ES-I3 (cell line): Measurements from ENCODE around the gene BRCA1.

ENCODE experiments used
- H3K36me3 ChIP-seq: 2 replicates; pipeline ENCODE4 v1.6.1; 2013; ENCODE audit warnings: mild to moderate bottlenecking, low read length, control low read depth, moderate library complexity; ENCODE audit not compliant: insufficient read depth
- H3K4me1 ChIP-seq: 2 replicates; pipeline ENCODE4 v1.6.1; 2013; ENCODE audit warnings: mild to moderate bottlenecking, control low read depth, low read length; ENCODE audit not compliant: insufficient read depth
- H3K9ac ChIP-seq: 2 replicates; pipeline ENCODE4 v1.6.1; 2013; ENCODE audit warnings: low read depth, mild to moderate bottlenecking, low read length, moderate library complexity
- H3K9me3 ChIP-seq: 2 replicates; pipeline ENCODE4 v1.6.1; 2013; ENCODE audit warnings: mild to moderate bottlenecking, low read length, moderate library complexity; ENCODE audit not compliant: control insufficient read depth, insufficient read depth

Gene BRCA1

DNA sequence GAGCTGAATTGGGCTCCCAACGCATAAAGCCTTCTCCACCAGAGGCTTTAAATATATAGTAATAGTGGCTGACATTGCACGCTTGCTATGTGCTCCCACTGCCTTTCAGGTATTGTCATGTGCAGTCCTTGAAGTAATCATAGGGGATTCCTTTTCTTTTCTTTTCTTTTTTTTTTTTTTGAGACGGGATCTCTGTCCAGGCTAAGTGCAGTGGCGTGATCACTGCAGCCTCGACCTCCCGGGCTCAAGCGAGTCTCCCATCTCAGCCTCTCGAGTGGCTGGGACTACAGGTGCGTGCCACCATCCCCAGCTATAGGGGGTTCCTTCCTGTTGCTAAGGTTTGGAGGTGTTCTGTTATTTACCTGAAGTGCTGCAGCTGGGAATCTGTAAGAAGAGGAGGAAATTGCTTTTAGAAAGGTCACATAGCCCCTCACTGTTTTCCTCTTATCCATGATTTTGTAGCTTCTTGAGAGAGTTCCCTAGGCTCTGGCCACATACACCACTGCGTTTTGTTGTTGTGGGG, 126.1 kb downstream of the BRCA1 start:
- peaks cover 31% of the 10 kb centered on the region for H3K36me3 ChIP-seq
- peak overlapping the region; percentile 81 for H3K9ac ChIP-seq
- H3K9me3 ChIP-seq, result no peaks in the 10 kb centered on the region
- H3K4me1 ChIP-seq, result peaks cover 15% of the 10 kb centered on the region; the same call in 1 of the 2 replicates

- Histone ChIP-seq H3K4me1 (peaks cover 15% of the 10 kb centered on the region; the same call in 1 of the 2 replicates), H3K9me3 (no peaks in the 10 kb centered on the region), H3K9ac (peak within 1 kb of the TSS; percentile 81), H3K36me3 (peaks cover 31% of the 10 kb centered on the region)
These were observed 126.9 kb downstream of the BRCA1 start, which contains the start of gene RPL27 for GRCh38 chr17:42997984-42998938. Gene RPL27 (plus strand): TSS chr17:42998419. CDS start chr17:42998751, 332 bp downstream.

- Histone ChIP-seq H3K36me3 (peaks cover 27% of the 10 kb centered on the region), H3K9me3 (no peaks in the 10 kb centered on the region), H3K9ac (peak overlapping the region; percentile 41; the same call in 1 of the 2 replicates), H3K4me1 (peaks cover 15% of the 10 kb centered on the region; the same call in 1 of the 2 replicates)
These were observed 127.7 kb downstream of the BRCA1 start for GRCh38 chr17:42997390-42997983.
